T-cell (primary cell): ENCODE results near the gene TAF1C. TPM values are rescaled to one million over a fixed set of nuclear protein-coding genes. Genes with fewer than 3 reads are reported as not detected.

Source experiments
- ATAC-seq, 4 experiments: fragments of 200-7000 bp in 3 of 4; fragments of 150-1000 bp in 1 of 4; cut with Tn5 transposase; replicated peaks in 1 of 4; 1 replicate in 3 of 4; 2 replicates in 1 of 4; pipeline ENCODE4 v1.10.0; 2021; ENCODE audit warnings: moderate library complexity in 3 of 4, mild to moderate bottlenecking in 2 of 4, moderate number of reproducible peaks in 1 of 4
- CTCF ChIA-PET, 2 donors: fragments of 300-600 bp; sonication (Branson Sonifier 250); formaldehyde crosslinking; loops; one replicate each; lab custom pipeline; 2022; ENCODE audit warnings: antibody characterized with exemption in 2 of 2; lab: Charles Lee
- POLR2A ChIA-PET, 2 donors: fragments of 300-600 bp; sonication (Branson Sonifier 250); formaldehyde crosslinking; loops; one replicate each; lab custom pipeline; 2022; ENCODE audit warnings: antibody characterized with exemption in 2 of 2; lab: Charles Lee
- DNase-seq, 35 experiments: peaks; one replicate each; pipeline versions ENCODE4 v3.0.0 to v3.0.0-alpha.2; 2013 to 2023
- H3K27ac ChIP-seq: one replicate; pipeline ENCODE4 v1.5.1; 2013; ENCODE audit warnings: low read length
- H3K27me3 ChIP-seq, 2 experiments: replicated peaks in 1 of 2; 1 replicate in 1 of 2; 2 replicates in 1 of 2; pipeline versions ENCODE4 v1.6.1 to v1.7.0; 2013; ENCODE audit warnings: low read length in 1 of 2, mixed read lengths in 1 of 2; ENCODE audit not compliant: control insufficient read depth in 2 of 2, insufficient read depth in 2 of 2; ENCODE audit errors: extremely low read depth in 1 of 2
- H3K36me3 ChIP-seq, 2 donors: 1 replicate in 1 of 2; 2 replicates in 1 of 2; pipeline versions ENCODE4 v1.6.1 to v1.7.0; 2013; ENCODE audit warnings: low read length in 1 of 2; ENCODE audit not compliant: control insufficient read depth in 2 of 2, insufficient read depth in 1 of 2; ENCODE audit errors: extremely low read depth in 1 of 2
- H3K4me1 ChIP-seq, 2 experiments: 1 replicate in 1 of 2; 2 replicates in 1 of 2; pipeline versions ENCODE4 v1.6.1 to v1.7.0; 2013; ENCODE audit warnings: low read length in 2 of 2, mixed read lengths in 1 of 2; ENCODE audit not compliant: insufficient read depth in 2 of 2, control insufficient read depth in 1 of 2; ENCODE audit errors: extremely low read depth in 1 of 2
- H3K4me3 ChIP-seq, 2 donors: 1 replicate in 1 of 2; 2 replicates in 1 of 2; pipeline versions ENCODE4 v1.5.1 to v1.7.0; 2013; ENCODE audit warnings: mild to moderate bottlenecking in 2 of 2, low read length in 1 of 2, moderate library complexity in 1 of 2; ENCODE audit not compliant: control insufficient read depth in 1 of 2; ENCODE audit errors: extremely low read depth in 1 of 2
- H3K9me3 ChIP-seq: 2 replicates; pipeline ENCODE4 v1.7.0; 2013
- H3K27ac Mint-ChIP-seq, 2 donors: one replicate each; pipeline ENCODE4 v1.8.0; 2020 to 2021; ENCODE audit warnings: mild to moderate bottlenecking in 2 of 2, mixed read lengths in 2 of 2
- H3K27me3 Mint-ChIP-seq, 2 donors: one replicate each; pipeline ENCODE4 v1.8.0; 2021 to 2022; ENCODE audit warnings: mixed read lengths in 2 of 2
- H3K36me3 Mint-ChIP-seq: one replicate; pipeline ENCODE4 v1.8.0; 2021; ENCODE audit warnings: mixed read lengths
- H3K4me1 Mint-ChIP-seq, 3 donors: one replicate each; pipeline ENCODE4 v1.8.0; 2020 to 2022; ENCODE audit warnings: mixed read lengths in 3 of 3, mild to moderate bottlenecking in 1 of 3
- H3K4me3 Mint-ChIP-seq, 3 donors: one replicate each; pipeline ENCODE4 v1.8.0; 2020 to 2022; ENCODE audit warnings: mild to moderate bottlenecking in 3 of 3, mixed read lengths in 3 of 3, moderate library complexity in 3 of 3
- H3K9me3 Mint-ChIP-seq, 3 donors: one replicate each; pipeline ENCODE4 v1.8.0; 2020 to 2022; ENCODE audit warnings: mixed read lengths in 3 of 3
- WGBS: methylation state at CpG from one replicate; pipeline ENCODE4 v1.1.5; 2013; ENCODE audit warnings: missing lambda C conversion rate; ENCODE audit not compliant: insufficient coverage; 5-methylcytosine and 5-hydroxymethylcytosine counted together
- total RNA-seq, 35 experiments: library from RNA in 6 of 35; stranded (reverse) in 6 of 35; fragments of 120-200 nt in 1 of 35; gene quantifications; one replicate each; pipeline versions ENCODE4 v1.2.1 to v1.2.4 and lab custom pipeline; 2013 to 2026

TAF1C gene
- total RNA-seq, 5 donors from 2014 or later (not counting 1 experiment from before 2014, with no cell fraction given), result 81.9 to 97.6 (median 92.8) TPM

- H3K36me3 ChIP-seq, result peaks cover 18 to 54% of the 10 kb centered on the region in 2 donors
- Mint-ChIP-seq H3K9me3 (no peaks in the 10 kb centered on the region), H3K27me3 (no peaks in the 10 kb centered on the region), H3K4me1 (peaks cover 25 to 30% (median 28%) of the 10 kb centered on the region in 3 donors), H3K4me3 (peak overlapping the region in 2 of 3 donors; percentile 93 to 96), H3K27ac (no peak overlapping the region), H3K36me3 (peaks cover 16% of the 10 kb centered on the region)
- DNase-seq (no peak), ATAC-seq (no peak)
- no peaks in the 10 kb centered on the region for H3K9me3 ChIP-seq
- 94% methylated on average over 9 of the region's 11 CpGs for WGBS
- H3K4me3 ChIP-seq, result no peak overlapping the region
- ChIA-PET POLR2A (no interaction called here), CTCF (no interaction called here)
- H3K27me3 ChIP-seq, result no peaks in the 10 kb centered on the region
- no peak overlapping the region for H3K27ac ChIP-seq
- H3K4me1 ChIP-seq, result peaks cover 3 to 27% of the 10 kb centered on the region in 2 experiments
Observed at GRCh38 chr16:84183911-84184591, 2.8 kb downstream of the TAF1C start.

- 100% methylated on average over 4 of the region's 5 CpGs for WGBS
Observed at GRCh38 chr16:84183572-84183875, 3.3 kb downstream of the TAF1C start.

GRCh38 chr16:84182680-84183571, 3.9 kb downstream of the TAF1C start:
- WGBS, result 97% methylated on average over 22 of the region's 26 CpGs
- Histone ChIP-seq H3K27ac (no peak overlapping the region), H3K36me3 (peaks cover 21 to 64% of the 10 kb centered on the region in 2 donors), H3K4me1 (peaks cover 3 to 27% of the 10 kb centered on the region in 2 experiments), H3K9me3 (no peaks in the 10 kb centered on the region), H3K4me3 (no peak overlapping the region), H3K27me3 (no peaks in the 10 kb centered on the region)
- no peaks in the 10 kb centered on the region for H3K27me3 Mint-ChIP-seq
- no peak for DNase-seq
- ChIA-PET POLR2A (no interaction called here), CTCF (no interaction called here)
- peaks cover 25 to 30% (median 28%) of the 10 kb centered on the region in 3 donors for H3K4me1 Mint-ChIP-seq
- peaks cover 21% of the 10 kb centered on the region for H3K36me3 Mint-ChIP-seq
- H3K27ac Mint-ChIP-seq, result no peak overlapping the region
- H3K9me3 Mint-ChIP-seq, result no peaks in the 10 kb centered on the region
- H3K4me3 Mint-ChIP-seq, result no peak overlapping the region
- ATAC-seq, result no peak

More at GRCh38 chr16:84183572-84183875, 3.3 kb downstream of the TAF1C start:
- Mint-ChIP-seq H3K27me3 (no peaks in the 10 kb centered on the region), H3K36me3 (peaks cover 16% of the 10 kb centered on the region), H3K4me3 (no peak overlapping the region), H3K27ac (no peak overlapping the region), H3K9me3 (no peaks in the 10 kb centered on the region), H3K4me1 (peaks cover 25 to 30% (median 28%) of the 10 kb centered on the region in 3 donors)
- ChIA-PET CTCF (no interaction called here), POLR2A (no interaction called here)
- peaks cover 3 to 27% of the 10 kb centered on the region in 2 experiments for H3K4me1 ChIP-seq
- no peak for ATAC-seq
- no peak overlapping the region for H3K4me3 ChIP-seq
- no peak overlapping the region for H3K27ac ChIP-seq
- no peaks in the 10 kb centered on the region for H3K27me3 ChIP-seq
- peaks cover 19 to 58% of the 10 kb centered on the region in 2 donors for H3K36me3 ChIP-seq
- DNase-seq, result no peak
- H3K9me3 ChIP-seq, result no peaks in the 10 kb centered on the region

- POLR2A ChIA-PET, result no interaction called here
- Histone ChIP-seq H3K9me3 (no peaks in the 10 kb centered on the region), H3K4me3 (no peak overlapping the region), H3K4me1 (peaks cover 3 to 24% of the 10 kb centered on the region in 2 experiments), H3K27me3 (no peaks in the 10 kb centered on the region), H3K27ac (no peak overlapping the region), H3K36me3 (peaks cover 21 to 65% of the 10 kb centered on the region in 2 donors)
- CTCF ChIA-PET, result no interaction called here
- Mint-ChIP-seq H3K36me3 (peaks cover 21% of the 10 kb centered on the region), H3K4me3 (no peak overlapping the region), H3K27me3 (no peaks in the 10 kb centered on the region), H3K27ac (no peak overlapping the region), H3K9me3 (no peaks in the 10 kb centered on the region), H3K4me1 (peaks cover 25 to 29% (median 26%) of the 10 kb centered on the region in 3 donors)
- no peak for ATAC-seq
- no peak for DNase-seq
- 96% methylated on average over 18 of the region's 18 CpGs for WGBS
Observed at GRCh38 chr16:84182104-84182503, 4.8 kb downstream of the TAF1C start.

- no peaks in the 10 kb centered on the region for H3K9me3 ChIP-seq
- peaks cover 21 to 65% of the 10 kb centered on the region in 2 donors for H3K36me3 ChIP-seq
- no peak overlapping the region for H3K4me3 ChIP-seq
- no peak for DNase-seq
- Mint-ChIP-seq H3K4me3 (no peak overlapping the region), H3K9me3 (no peaks in the 10 kb centered on the region), H3K27ac (no peak overlapping the region), H3K36me3 (peaks cover 21% of the 10 kb centered on the region), H3K27me3 (no peaks in the 10 kb centered on the region), H3K4me1 (peaks cover 20 to 24% (median 22%) of the 10 kb centered on the region in 3 donors)
- ChIA-PET CTCF (no interaction called here), POLR2A (no interaction called here)
- no peak overlapping the region for H3K27ac ChIP-seq
- no peak for ATAC-seq
- WGBS, result 99% methylated on average over 30 of the region's 41 CpGs
- peaks cover 3 to 20% of the 10 kb centered on the region in 2 experiments for H3K4me1 ChIP-seq
- no peaks in the 10 kb centered on the region for H3K27me3 ChIP-seq
Observed at GRCh38 chr16:84181144-84181915, 5.5 kb downstream of the TAF1C start.
